GM18870 (cell line): Measurements from ENCODE around the gene RIPPLY3.
A peak's percentile ranks its signal among the peaks of the same experiment; 100 is the strongest.
"Not testable (repeated sequence)": the region's sequence is repeated elsewhere in the genome, so short reads cannot be mapped to it uniquely, and the experiment has no call there.

Experiments
- ATAC-seq: cut with Tn5 transposase; IDR thresholded peaks from one replicate; pipeline ENCODE4 v1.9.1; 2021; ENCODE audit warnings: moderate library complexity; ENCODE audit not compliant: unreplicated experiment

RIPPLY3 gene

DNA sequence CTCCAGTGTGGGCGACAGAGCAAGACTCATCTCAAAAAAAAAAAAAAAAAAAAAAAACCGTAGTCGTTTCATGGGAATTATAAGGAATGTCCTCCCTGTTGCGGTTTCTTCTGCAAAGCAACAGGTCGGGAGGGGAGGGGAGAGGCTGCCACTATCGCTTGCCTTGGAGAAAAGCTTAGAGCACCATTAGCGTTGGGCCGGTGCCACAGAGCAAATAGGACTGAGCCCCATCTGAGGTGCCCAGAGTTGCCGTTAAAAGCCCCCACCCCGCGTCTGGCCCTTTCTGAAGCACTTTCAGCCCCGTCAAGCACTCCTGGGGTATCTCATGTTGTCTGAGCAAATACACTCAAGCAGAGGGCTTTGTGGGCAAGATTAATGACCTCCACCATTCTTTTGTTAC is 2.2 kb downstream of the RIPPLY3 start:
- ATAC-seq: no peak

DNA sequence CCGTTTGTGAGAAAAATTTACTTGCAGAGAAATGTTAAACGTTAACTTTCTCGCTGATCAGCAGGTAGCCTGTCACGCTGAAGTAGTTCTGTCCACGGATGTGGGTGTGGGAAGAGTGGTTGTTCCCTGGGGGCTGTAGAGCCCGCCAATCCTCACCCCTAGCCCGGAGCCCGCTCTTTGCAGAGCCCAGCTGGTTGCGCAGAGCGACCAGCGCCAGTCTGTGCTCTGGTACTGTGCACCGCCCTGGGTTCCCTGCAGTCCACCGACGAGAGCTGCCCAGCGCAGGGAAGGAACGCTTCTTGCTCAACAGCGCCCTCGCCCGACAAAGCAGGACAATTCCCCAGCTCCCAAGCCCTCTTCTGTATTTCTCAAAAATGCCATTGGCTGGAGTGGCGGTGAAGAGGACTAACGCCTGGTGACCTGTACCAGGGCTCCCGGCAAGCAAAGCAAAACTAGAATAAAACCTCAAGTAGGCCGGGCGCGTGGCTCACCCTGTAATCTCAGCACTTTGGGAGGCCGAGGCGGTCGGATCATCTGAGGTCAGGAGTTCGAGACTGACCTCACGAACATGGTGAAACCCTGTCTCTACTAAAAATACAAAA is 3.3 kb downstream of the RIPPLY3 start:
- ATAC-seq: peak; percentile 68

DNA sequence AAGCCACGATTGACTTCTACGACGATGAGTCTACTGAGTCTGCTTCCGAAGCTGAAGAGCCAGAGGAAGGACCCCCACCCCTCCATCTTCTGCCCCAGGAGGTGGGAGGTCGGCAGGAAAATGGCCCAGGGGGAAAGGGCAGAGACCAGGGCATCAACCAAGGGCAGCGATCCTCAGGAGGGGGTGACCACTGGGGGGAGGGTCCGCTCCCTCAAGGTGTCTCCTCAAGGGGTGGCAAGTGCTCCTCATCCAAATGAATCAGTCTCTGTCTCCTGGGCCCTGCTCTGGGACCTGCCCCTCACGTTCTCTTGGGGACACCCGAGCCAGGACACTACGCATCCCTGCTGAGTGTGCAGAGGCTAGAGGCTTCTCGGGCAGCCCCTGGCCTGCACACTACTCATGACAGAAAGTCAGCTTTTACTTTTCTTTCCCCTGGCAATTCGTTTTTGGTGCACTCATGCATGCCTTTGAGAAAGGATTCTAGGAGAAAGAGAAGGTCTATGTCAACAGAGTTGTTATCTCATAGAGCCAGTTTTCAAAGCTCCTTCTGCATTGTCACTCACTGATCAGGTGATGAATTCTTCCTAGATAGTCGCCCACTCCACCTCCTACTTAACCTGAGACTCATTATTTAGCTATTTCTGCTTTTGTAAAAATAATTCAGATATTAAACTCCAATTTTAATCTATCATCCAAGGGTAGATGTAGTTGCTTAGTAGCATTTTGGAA is 11.6 kb downstream of the RIPPLY3 start:
- no peak for ATAC-seq

DNA sequence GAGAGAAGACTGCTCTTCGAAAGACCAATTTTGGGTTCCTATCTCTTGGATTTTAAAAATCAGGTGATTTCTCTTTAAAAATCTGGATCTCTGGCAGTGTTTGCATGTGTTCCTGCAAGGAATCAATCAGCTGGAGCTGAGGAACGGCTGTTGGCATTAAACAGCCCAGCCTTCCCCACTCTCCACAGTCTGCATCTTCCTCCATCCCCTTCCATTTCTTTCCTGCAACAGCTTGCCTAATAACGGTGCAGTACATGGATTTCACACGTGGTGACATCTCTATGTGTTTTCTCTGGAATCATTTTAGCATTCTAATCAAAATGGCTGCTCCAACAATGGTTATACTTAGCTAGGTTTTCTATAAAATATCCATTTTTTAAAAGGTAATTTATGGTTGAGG is 20.0 kb downstream of the RIPPLY3 start:
- no peak for ATAC-seq

DNA sequence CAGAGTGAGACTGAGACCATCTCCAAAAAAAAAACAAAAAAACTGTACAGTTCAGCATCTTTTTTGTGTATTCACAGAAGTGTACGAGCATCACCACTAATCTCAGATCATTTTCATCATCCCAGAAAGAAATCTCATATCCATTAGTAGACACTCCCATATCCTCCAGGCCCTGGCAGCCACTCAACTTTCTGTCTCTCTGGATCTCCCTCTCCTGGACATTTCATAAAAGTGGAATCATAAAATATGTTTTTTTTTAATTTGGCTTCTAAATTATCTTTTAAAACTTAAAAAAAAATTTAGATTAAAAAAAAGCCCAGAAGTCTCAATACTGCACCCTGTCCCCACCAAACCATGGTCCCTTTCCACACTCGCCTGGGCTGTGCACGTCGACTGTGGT is 22.1 kb downstream of the RIPPLY3 start:
- ATAC-seq: no peak

DNA sequence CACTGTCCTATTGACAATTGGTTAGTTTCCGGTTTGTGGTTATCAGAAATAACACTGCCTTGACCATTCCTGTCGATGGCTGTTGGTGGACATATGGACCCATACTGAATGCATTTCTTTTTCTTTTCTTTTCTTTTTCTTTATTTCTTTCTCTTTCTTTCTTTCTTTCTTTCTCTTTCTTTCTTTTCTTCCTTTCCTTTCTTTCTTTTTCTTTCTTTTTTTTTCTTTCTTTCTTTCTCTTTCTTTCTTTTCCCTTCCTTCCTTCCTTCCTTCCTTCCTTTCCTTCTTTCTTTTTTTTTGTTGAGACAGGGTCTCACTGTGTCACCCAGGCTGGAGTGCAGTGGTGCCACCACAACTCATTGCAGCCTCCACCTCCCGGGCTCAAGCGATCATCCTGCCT is 24.4 kb downstream of the RIPPLY3 start:
- no peak for ATAC-seq

DNA sequence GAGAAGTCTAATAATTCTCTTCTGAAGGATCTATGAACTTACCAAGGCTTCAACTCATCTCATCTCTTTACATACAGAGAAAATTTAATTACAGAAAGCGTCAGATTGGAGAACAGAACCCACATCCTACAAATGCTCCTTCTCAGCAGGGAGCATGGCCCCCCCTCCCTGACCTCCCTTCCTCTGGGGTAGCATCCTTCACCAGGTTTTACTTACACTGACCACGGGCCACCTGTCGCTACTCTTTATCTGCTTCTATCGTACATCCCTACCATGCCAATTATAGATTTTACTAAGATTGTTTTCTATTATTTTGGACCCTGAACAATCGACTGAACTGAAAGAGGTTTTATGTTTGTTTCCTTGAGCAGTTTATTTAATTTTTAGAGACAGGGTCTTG is 25.8 kb downstream of the RIPPLY3 start:
- ATAC-seq: no peak

DNA sequence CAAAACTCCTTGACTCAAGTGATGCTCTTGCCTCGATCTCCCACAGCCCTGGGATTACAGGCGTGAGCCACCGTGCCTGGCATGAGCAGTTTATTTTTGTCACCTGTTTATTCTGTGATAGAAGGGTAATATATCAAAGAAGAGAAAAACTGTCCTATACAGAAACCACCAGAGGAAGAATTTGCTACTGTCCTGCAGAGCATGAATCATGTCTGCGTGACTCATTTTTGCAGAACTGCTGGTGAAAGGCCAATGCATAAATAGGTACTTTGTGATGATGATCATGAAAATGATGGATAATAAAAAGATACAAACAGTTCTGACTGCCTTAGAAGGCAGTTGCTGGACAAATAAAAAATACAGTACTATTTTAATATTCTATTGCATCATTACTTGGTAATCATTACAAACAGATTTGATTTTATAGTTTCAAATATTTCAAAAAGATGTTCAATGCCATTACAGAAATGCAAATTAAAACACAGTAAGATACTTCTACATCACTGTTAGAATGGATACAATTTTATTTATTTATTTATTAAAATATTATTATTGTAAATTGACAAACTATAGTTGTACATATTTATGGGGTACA is 26.5 kb downstream of the RIPPLY3 start:
- no peak for ATAC-seq

DNA sequence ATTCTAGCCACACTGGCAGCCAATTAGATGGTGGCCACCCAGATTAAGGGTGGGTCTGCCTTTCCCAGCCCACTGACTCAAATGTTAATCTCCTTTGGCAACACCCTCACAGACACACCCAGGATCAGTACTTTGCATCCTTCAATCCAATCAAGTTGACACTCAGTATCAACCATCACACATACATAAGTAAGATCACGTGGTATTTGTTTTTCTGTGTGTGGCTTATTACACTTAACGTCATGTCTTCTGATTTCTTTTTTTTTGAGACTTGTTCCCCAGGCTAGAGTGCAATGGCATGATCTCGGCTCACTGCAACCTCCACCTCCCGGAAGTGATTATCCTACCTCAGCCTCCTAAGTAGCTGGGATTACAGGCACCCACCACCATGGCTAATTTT is 27.9 kb downstream of the RIPPLY3 start:
- not testable (repeated sequence) for ATAC-seq

DNA sequence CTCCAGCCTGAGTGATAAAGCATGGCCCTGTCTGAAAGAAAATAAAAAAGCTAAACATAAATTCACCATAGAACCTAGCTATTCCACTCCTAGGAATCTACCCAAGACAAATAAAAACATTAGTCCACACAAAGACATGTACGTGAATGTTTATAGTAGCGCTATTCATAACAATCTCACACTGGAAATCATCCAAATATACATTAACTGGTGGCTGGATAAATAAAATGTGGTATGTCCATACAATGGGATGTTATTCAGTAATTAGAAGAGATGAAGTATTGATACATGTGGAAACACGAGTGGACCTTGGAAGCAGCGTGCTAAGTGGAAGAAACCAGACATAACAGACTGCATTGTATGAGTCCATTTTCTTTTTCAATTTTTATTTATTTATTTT is 29.7 kb downstream of the RIPPLY3 start:
- ATAC-seq: no peak

DNA sequence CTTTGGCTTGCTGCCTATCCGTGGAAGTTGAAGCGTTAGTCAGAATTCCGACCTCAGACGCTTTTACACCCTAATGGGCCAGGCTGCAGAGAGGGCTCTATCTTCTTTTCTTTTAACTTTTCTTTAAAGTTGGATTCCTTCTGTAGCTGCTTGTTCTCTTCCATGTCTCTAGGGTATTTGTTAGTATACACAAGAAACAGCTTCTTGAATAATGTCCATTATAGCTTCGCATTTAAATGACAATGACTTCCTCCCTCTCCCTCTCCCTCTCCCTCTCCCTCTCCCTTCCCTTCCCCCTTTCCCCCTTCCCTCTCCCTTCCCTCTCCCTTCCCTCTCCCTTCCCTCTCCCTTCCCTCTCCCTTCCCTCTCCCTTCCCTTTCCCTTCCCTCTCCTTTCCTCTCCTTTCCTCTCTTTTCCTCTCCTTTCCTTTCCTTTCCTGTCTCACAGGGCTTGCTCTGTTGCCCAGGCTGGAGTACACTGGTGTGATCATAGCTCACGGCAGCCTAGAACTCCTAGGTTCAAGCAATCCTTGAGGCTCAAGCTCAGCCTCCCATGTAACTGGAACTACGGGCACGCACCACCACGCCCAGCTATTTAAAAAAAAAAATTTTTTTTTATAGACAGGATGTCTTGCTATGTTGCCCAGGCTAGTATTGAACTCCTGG is 33.0 kb downstream of the RIPPLY3 start:
- ATAC-seq: no peak

DNA sequence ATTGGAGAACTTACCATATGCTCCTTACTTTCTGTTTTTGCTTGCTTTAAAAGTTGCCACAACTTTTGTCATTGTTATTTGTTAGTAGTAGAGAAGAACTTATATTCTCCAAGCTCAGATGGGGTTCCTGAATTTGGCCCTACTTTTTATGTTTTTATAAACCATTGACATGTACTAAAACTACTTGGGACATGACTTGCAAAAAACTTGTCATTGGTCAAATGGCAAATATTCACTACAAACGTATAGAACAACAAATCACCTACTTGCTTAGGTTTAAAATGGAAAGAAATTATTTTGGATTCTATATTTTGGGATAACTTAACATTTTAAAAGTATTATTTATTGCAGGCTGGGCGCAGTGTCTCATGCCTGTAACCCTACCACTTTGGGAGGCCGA is 33.7 kb downstream of the RIPPLY3 start:
- ATAC-seq: no peak

DNA sequence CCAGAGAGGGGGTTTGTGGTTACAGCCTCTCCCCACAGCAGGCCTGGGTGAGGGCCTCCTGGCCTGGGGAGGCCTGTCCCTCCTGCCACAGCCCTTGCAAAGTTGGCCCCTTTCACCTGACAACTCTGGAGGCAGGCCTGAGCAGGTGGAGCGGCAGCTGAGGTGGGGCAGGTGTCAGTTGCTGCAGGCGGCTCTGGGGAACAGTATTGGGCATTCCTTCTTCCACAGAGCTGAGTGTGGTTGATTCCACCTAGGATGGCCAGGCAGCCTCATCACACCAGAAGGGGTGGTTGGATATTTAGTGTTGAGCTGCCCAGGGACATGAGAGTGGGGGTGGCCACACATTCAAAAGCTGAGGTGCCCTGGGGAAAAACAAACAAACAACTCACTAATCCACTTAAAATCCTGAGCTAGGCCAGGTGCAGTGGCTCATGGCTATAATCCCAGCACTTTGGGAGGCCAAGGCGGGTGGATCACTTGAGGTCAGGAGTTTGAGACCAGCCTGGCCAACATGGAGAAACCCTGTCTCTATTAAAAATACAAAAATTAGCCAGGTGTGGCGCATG is 35.3 kb downstream of the RIPPLY3 start:
- ATAC-seq: no peak

DNA sequence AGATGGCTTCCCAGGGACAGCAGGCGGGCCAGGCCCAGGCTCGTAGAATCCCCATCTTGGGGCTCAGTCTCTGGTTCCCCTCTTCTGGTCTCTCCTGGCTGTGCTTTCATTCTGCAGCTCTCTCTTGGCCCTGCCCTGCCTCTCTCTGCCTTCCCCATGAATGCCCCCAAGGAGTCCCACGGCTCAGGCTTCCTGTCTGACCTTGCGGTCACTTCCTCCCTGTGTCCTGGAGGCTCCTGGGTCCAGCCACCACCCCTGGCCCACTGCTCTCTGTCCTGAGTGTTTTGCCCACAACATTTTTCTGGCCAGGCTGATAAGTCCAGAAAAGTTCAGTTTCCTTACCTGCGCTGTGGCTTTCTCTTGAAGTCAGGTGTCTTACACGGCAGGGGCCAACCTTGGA is 37.3 kb downstream of the RIPPLY3 start:
- ATAC-seq: no peak

DNA sequence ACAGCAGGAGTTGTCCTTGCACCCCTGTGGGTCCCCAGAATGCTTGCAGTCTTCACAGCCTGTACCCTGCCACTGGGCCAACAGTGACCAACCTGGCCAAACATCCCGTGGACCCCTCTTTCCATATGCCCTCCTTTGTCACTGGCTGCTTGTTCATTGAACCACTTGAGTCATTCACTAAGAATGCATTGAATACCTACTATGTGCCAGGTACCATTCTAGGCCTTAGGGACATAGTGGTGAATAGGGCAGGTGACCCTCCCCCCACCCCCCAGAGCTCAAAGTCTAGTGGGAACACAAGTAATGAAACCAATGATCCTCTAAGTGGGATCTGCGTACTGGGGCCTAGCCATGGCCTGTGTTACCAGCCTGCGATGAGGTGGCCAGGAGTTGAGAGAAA is 38.1 kb downstream of the RIPPLY3 start:
- ATAC-seq: no peak

DNA sequence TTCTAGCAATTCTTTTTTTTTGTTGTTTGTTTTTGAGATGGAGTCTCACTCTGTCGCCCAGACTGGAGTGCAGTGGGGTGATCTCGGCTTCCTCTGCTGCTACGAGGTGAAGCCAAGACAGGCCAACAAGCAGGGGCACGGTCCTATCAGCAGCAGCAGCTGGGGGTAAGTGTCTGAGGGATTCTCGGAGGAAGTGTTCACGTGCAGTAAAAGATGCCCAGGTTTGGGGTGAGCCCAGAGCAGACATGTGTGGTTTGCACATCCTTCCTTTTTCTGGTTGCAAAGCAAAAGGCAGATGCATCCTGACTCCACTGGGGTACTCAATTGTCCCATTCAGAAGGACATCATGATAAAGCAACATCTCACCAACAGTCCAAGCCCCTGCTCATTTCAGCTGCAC is 38.6 kb downstream of the RIPPLY3 start:
- ATAC-seq: no peak

DNA sequence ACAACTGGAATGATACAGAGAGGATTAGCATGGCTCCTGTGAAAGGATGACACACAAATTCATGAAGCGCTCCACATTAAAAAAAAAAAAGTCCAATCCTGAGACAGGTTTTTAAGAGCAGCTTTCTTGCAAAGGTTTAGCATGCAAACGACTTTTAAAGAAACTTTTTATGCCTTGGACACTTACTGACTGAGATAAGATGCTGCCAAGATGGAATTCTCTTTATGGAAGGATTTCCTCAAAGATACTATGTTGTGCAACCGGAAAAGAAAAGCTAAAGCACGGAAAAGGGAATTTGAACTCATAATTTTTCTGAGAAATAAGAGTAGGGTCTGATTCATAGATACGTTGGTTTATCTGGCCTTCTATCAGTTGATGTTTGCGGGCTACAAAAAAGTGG is 39.1 kb downstream of the RIPPLY3 start:
- no peak for ATAC-seq

DNA sequence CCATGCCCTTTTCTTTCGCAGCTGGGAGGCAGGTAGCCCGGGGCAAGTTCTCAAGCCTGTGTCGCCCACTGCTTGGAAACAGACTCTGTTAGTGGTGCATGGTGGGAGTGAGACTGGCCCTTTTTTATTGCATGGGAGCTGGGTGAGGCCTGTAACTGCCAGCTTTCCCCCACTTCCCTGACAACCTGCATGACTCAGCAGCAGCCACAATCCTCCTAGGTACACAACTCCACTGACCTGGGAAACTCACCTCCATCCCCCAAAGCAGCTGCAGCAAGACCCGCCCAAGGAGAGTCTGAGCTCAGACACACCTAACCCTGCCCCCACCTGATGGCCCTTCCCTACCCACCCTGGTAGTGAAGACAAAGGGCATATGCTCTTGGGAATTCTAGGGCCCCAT is 40.6 kb downstream of the RIPPLY3 start:
- no peak for ATAC-seq

DNA sequence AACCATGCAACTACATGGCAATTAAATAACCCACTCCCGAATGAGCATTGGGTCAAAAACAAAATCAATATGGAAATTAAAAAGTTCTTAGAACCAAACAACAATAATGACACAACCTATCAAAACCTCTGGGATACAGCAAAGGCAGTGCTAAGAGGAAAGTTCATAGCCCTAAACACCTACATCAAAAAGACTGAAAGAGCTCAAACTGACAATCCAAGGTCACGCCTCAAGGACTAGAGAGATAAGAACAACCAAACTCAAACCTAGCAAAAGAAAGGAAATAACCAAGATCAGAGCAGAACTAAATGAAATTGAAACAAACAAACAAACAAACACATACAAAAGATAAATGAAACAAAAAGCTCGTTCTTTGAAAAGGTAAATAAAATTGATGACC is 43.2 kb downstream of the RIPPLY3 start:
- not testable (repeated sequence) for ATAC-seq

DNA sequence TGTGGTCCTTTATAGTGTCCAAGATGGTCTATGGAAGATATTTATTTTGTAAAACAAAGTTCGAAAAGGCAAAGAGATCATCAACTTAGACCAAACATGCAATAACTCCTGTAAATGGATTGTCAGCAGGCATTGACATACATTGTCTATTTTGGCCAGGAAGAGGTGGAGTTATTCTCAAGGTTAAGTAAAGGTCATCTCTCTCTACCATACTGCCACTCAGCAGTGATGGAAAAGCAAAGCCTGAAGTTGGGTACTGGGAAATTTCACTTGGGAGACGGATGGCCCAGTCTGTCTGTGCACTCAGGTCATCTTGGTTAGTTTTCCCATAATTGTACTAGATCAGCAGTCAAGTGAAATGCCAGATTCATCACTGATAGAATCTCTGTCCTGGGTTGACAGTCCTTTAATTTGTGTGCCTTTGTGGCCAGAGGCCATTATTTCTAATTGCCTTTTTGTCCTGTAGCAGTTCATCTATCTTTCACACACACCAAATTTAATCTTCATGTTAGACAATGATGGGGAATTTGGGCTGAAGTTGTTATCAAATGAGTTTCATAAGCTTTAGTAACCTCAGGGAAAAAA is 48.9 kb downstream of the RIPPLY3 start:
- ATAC-seq: no peak

DNA sequence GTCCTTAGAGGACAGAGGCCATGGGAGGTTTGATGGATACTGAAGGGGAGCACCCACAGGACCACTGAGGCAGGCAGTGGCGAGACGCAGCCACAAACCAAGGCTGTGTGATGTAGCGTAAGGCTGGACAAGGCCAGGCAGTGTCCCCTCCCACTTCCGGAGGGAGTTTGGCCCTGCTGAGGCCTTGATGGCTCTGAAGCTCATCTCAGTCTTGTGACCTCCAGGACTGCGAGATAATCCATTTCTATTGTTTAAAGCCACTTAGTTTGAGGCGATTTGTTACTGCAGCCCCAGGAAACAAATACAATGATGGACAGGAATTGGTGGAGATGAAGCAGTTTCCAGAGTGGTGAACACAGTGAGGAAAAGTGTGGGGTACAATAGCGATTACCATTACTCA is 51.1 kb downstream of the RIPPLY3 start:
- no peak for ATAC-seq
